Stimulated activated CD4-positive, alpha-beta T cell treated with anti-CD3 and anti-CD28 coated beads, Interleukin-1b, Interleukin-23, amount 100 ng/mL, for 48 hours (primary cell): ENCODE results near the gene SCN3A.

Source experiments
- DNase-seq: peaks from one replicate; pipeline ENCODE4 v3.0.0-alpha.2; 2020

The SCN3A gene

DNA sequence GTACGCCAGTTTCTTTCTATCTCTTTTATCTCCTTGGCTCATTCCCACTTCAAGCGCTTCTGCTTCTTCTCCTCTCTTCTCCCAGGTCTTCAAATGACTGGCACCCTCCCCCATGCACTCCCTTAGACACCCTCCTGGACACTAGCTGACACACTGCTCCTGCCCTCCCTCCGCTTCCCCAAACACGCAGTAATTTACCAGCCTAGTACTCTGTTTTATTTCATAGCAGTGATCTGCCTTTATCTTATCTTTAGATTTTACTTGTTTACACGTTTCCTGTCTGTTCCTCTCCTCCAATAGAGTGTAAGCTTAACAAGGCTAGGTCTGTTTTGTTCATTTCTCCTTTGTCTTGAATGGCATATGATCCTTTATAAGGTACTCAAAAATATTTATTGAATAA is 93.9 kb downstream of the SCN3A start:
- DNase-seq = no peak

DNA sequence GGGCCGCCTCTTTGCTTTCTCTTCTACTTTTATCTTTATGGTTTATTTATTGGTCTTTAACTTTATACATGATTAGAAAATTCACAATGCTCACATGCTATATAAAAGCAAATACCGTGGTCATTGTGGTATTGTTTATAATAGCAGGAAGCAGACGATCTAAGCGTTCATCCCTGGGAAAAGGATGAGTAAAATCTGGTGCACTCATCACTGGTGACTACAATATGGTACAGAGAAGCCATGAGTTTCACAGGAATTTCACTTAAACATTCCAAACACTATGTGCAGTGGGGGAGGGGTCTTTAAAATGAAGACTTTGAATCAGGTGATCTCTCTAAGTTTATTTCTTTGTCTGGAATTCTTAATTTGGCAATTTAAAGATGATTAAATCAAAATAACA is 97.9 kb downstream of the SCN3A start:
- DNase-seq = no peak

DNA sequence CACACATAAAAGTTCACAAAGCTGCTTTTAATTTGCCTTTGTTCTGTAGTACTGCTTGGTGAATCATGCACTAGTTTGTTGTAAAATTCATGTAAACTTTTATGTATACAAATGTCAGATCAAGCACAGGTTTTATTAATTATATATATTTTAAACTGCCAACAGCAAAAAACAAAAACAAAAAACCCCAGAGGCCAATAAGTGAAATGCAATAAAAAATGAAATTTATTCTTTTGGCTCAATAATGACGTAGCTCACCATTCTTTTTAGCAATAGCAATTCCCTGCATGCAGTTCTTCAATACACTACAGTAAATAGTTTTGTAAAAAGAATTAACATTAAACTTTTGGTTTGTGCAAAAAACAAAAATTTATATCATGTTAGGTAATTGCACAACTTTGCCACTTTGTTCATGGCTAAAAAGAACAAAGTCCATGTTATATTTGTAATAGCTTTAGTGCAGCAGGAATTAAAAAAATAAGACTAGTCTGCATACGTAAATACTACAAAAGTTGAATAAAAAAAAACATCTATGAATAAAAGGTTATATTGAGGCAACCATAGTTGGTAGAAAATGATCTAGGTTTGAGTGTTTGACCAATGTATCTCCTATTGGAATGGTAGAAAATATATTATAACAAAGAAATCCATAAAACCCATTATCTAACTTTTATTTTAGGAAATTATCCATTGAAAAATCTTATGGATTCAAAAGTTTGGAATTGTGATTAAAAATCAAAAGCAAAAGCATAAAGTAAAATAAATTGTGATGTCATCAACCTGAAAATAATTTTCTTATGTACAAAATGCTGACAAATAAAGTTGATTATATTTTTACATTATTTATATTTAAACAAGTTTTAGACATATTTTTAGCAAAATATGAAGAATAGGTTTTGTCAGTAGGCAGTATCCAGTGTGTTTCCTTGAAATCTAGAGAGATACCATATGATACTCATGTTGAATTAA is 115.6 kb downstream of the SCN3A start:
- no peak for DNase-seq

DNA sequence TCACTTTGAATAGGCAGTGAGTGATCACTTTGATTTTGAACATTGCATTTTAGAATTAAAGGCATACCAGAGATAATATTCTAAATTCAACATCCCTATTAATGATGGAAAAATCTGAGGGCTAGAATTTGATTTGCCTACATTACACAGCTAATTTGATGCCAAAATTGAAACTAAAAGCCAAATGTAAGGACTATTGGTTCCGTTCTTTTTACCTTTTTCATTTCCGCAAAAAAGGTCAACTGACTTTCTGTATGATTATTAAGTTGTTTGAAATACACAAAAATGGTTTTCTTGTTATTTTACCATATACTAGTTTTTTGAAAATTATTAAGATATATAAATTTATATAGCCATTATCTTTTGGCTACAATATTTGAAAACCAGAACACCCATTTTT is 117.5 kb downstream of the SCN3A start:
- no peak for DNase-seq

DNA sequence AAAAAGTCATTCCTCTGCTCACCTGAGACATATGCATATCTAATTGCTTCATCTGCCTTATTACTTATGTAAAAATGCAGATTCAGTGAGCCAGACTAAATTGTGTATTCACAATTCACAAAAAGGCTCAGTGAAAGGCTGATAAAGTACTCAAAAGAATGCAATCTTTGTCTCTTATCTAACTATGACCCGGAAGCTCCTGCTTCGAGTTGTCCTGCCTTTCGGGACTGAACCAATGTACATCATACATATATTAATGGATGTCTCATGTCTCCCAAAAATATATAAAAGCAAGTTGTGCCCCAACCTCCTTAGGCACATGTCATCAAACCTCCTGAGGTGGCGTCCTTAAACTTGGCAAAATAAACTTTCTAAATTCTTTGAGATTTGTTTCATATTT is 120.5 kb downstream of the SCN3A start:
- no peak for DNase-seq

DNA sequence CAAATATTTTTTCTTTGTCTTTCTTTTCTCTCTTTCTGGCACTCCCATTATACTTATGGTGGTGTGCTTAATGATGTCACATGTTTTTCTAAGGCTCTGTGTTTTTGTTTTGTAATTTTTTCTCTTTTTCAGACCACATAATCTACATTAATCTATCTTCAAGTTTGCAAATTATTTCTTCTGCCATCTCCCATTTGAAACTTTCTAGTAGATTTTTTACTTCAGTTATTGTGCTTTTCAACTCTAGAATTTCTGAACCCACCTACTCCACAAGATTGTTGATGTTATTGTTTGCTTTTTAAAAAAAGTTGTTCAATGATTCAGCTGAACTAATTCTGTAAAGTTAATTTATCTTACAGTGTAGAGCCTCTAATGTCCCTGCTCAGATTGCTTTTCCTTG is 121.4 kb downstream of the SCN3A start:
- DNase-seq = no peak

DNA sequence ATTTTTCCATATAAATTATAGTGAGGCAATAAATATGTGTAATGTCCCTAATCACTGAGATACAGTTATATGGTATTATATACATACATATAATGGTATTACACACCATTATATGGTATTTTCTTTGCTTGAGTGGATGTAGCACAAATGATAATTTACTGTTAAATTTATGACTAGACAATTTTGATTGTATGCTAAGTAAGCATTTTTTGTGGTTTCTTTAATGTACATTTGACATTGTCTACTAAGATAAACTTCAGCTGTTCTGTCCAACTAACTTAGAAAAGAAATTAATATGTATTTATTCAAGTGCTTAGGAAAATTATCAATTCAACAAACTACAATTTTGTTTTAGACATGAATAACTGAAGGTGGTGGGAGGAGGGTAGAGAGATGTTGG is 122.6 kb downstream of the SCN3A start:
- DNase-seq = no peak

DNA sequence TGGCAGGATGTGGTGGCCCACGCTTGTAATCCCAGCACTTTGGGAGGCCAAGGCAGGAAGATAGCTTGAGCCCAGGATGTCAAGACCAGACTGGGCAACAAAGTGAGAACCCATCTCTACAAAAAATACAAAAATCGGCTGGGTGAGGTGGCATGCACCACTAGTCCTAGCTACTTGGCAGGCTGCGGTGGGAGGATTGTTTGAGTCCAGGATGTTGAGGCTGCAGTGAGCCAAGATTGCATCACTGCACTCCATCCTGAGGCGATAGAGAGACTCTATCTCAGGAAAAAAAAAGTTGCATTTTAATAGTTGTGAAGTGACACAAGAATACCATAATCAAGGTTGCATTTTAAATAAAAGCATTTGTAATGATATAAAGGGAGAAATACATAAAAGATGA is 124.4 kb downstream of the SCN3A start:
- DNase-seq = no peak

DNA sequence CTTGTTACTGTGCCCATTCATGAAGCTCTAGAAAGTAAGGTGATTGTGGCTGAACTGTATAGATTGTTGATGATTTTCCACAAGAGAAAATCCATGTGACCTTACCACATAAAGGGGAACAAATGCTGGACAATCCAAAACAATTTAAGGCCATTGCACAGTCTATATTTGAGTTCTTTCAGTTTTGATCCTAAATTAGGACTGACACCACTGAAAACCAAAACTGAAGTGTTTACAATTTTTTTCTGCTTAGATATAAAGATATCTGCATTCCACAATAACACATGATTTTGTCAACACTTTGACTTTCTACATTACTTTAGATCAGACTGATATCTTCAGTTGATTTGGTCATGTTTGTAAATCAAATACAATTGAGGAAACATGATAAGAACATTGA is 124.9 kb downstream of the SCN3A start:
- no peak for DNase-seq

DNA sequence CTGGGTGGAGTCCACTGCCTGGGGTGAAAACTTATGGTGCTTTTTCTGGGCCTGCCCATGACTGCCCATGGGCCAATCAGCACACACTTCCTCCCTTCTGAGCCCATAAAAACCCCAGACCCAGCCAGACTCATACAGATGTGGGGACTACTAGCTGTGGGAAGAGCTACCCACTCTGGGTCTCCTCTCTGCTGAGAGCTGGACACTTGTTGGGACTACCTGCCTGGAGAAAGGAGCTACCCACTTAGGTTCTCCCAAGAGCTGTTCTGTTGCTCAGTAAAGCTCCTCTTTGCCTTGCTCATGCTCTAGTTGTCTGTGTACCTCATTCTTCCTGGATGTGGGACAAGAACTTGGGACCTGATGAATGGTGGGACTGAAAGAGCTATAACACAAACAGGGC is 129.0 kb downstream of the SCN3A start:
- no peak for DNase-seq

DNA sequence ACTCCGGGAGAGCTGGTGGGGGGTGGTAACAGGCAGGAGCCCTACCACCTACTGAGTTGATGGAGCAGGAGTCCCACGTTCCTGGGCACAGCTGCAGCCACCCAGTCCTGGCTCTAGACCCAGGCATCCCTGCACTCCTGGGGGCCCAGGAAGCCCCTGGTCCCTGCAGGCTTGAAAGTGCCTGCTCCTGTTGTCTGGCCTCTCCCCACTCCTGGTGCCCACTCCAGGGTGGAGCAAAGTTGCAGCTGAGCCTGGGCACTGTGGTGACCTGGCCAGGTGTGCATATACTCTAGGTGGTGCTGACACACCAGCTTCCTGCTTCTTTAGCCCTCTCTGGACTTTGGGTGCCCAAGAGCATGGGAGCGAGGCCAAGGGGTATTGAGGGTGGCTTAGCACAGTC is 129.5 kb downstream of the SCN3A start:
- no peak for DNase-seq

DNA sequence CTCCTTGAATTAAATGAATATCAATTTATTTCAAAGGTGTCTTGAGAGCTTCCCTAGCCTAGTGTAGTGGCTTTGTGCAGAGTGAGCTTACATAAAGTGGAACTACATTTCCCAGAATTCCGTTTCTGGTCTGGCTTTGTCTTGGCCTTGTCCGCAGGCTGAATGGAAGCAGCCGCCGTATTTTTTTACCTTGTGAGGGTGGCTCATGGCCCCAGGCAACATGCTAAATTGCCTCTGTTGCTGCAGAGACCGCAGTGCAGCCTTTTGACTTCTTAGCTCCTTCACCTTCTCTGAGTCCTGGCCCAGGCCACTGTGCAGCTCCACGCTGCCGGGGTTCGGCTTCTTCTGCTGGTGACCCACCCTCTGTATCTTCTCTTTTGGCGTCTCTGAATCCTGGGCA is 133.8 kb downstream of the SCN3A start:
- no peak for DNase-seq

DNA sequence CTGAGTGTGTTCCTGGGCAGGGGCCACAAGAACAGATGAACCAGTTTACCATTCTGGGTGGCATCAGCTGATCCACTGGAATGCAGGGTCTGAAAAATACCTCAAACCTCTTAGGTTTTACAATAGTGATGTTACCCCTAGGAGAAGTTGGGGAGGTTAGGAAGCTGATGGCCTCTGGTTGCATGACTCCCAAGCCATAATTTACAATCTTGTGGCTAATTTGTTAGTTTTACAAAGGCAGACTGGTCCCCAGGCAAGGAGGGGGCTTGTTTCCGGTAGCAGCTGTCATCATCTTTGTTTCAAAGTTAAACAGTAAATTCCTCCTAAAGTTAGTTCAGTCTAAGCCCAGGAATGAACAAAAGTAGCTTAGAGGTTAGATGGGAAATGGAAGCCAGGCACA is 134.7 kb downstream of the SCN3A start:
- DNase-seq = no peak

DNA sequence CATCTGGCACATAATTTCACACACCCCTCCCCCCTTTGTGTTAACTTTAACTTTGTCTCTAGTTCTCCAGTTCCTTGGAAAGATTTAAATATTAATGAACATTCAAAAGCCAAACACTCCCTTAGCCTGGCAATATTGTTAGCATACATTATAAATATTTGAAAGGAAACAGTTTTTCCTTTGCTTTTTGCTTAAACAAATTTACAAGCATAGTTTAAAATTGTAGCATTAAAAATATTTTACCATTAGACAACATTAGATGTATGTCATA is 135.4 kb downstream of the SCN3A start:
- DNase-seq = no peak

DNA sequence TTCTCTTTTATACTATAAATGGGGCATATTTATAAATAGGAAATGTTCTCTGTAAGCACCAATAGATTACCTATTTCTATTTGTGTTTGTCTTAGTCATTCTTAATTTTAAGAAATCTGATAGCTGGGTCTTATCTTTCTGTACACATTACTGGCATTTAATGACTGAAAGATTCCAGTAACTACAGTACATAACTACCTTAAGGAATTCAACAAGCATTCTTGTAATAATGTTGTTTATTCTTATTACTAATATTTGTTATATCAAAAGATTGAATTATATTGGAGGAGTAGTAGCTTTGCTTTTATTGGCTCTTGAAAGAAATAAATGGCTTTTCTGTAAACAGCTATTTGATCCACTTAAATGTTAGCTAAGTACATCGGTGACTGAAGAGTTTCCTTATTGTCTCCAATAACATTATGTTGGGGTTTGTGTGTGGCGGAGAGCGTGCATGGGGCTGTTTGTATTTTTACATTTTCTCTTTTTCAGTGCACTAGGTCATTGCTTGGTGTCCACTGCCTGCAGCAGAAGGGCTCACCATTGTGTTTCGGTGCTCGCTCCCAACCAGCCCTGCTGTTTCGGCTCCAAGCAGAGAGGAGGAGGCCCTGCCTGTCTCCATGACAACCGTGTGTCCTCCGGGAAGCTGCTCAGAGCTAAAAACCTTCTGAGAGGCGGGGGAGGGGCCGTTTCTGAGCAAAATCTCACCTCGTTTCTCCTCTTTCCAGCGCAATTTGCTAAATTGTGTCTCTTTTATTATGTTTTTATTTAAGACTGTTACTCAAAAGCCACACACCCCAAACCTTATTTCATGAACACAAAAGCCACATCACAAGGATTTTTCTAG is 136.0 kb downstream of the SCN3A start:
- DNase-seq = no peak

DNA sequence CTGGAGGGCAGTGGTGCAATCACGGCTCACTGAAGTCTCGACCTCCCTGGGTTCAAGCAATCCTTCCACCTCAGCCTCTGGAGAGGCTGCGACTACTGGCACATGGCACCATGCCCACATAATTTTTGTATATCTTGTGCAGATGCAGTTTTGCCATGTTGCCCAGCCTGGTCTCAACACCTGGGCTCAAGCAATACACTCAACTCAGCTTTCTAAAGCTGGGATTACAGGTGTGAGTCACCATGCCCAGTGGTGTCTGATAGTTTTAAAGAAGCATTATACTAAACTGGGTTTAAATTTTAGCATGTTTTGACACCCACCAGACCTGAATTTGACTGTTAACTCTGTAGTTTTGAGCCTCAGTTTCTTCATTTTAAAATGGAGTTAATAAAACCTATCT is 139.1 kb downstream of the SCN3A start:
- no peak for DNase-seq

DNA sequence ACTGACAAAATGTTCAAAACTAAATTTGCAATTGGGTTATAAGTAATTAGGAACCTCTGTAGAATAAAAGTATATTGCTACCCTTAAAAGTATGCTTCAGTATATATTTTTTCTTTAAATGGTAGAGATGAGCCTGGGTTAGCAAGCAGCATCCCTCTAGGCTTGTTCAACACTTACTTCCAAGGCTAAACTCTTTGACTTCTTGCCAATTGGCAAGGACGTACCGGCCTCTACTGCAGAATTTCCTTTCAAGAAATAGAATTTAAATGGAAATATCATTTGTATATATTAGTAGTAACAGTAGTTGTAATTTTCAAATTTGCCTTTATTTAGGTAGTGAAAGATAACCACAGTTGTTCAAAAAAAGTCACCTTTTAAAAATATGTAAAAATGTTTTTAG is 143.4 kb downstream of the SCN3A start:
- DNase-seq = no peak

DNA sequence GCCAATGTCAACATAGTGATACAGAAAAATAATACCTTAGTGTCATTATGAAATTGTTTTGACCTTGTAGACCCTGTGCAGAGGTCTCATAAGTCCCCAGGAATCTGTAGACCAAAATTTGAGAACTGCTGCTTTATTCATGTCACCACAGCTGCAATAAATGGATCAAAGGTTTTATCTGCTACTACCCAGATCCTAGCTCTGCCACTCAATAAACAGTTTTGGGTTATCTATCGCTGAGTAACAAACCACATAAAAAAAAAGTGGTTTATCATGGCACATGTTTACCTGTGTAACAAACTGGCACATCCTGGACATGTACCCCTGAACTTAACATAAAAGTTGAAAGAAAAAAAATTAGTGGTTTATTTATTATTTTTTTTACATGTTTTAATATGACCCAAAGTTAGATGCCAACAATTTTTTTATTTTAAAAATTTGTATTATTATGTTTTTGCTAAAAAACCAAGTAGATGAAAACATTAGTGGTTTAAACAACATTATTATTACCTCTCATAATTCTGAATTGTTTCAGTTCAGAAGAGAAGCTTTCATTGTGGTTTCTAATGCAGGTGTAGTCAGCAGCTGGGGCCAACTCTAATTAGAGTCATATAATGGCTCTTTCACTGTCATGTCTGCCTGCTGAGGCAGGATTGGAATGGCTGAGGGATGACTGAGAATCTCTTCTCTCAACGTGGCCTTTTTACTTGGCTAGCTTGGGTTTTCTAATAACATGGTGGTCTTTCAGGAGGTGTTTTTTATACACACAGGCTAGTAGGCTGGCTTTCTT is 145.2 kb downstream of the SCN3A start:
- DNase-seq = no peak

DNA sequence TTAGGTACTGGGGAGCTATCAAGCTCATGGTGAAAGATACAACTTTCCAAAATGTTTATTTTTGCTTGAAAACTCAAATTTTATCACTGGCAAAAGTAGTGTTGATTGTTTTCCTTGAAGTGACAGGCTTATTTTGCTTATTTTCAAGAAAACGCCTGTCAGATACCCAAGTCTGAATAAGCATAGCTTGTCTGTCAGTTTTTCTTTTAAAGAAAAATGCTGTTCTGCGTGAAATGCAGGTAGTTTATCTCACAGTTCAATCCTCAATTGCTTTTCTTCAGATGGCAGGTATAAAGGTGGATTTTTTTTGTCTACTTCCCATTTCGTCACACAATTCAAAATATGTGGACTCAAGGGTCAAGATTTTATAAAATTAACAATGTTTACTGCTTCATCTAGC is 145.9 kb downstream of the SCN3A start:
- no peak for DNase-seq

DNA sequence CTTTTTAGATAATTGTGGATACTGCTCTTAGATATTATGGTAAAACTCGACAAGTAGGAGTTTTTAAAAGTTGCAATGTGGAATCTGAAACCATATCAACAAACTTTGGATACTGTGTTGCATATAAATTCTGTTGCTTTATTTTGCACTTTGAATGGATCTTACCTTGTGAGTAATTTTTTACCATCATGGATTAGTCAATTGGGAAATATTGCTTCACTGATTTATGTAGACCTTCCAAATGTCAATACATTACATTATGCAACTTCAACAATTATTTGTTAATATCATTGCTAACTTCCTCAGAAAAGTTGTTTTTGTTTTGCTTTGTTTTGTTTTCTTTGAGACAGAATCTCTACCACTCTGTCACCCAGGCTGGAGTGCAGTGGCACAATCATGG is 146.5 kb downstream of the SCN3A start:
- no peak for DNase-seq

DNA sequence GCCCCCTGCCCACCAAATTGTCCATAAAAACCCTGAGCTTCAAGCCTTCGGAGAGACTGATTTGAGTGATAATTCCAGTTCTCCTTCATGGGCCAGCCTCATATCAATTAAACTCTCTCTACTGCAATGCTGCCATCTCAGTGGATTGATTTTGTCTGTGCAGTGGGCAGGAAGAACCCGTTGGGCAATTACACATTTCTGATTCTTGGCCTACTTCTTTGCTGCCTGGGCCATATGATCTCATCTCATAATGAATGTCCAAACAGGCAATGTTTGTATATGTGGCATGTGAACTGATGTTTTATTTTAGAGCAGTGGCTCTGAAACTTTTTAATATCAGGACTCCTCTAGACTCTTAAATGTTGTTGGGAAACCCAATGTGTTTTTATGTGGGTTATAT is 147.3 kb downstream of the SCN3A start:
- DNase-seq = no peak

DNA sequence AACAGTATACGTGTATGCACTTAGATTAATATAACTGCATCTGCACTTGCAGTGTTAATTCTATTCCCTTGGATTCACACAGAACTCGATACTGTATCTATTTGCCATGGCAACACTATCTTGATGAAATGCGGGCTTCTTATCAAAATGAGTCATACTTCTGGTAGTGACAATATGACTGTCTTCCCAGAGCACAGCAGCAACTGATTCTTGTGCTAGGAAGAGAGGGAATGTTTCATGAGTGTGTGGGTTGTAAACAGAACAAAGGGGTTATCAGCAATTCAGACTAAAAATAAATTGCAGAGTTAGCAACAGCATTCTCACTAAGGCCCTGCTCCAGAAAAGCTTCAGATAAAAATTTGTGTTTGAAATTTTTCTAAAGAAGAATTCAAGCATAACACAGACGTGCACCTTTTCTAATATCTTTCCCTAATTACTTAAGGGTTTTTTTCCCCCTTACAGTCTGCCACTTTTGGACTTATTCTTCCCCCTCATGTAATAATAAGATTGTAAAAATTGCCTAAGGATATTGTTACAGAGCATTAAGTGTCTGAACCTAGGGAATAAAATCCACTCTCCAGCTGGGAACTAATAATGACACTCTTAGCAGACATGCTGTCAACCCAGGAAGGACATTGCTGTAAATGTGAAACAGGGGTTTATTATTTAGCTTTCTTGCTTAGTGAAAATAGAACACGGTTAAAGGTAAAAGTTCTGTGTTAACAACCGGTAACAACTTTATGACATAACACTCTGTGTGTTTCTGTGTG is 148.6 kb downstream of the SCN3A start:
- DNase-seq = no peak

DNA sequence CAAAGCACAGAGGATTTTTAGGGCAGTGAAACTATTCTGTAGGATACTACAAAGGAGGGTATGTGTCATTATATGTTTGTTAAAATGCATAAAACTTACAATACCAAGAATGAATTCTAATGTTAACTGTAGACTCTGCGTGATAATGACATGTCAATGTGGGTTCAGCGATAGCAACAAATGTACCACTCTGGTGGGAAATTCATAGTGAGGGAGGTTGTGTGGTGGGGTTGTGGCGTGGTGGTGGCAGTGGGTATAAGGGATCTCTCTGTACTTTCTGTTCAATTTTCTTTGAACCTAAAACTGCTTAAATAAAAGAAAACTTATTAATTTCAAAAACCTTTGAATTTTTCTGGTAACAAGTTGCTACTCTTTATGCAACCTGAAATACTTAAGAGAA is 149.2 kb downstream of the SCN3A start:
- no peak for DNase-seq
